OCI-LY3 (cell line): Measurements from ENCODE around the gene SMIM21.

ENCODE experiments used
- CTCF ChIP-seq: fragments of 200-600, 300-600 bp; sonication (generic); IDR thresholded peaks from 2 replicates; pipeline ENCODE4 v1.5.1; 2014; ENCODE audit warnings: antibody characterized with exemption, low read length, low read depth
- EZH2phosphoT487 ChIP-seq: fragments of 200-600 bp; shearing (Covaris generic); IDR thresholded peaks from 2 replicates; pipeline ENCODE4 v1.6.1; 2018; ENCODE audit warnings: antibody characterized with exemption, mixed run types, low read depth

- no peak for TF ChIP-seq CTCF
- TF ChIP-seq EZH2phosphoT487, result no peak
These were observed 14.4 kb upstream of the SMIM21 start for GRCh38 chr18:75441896-75442295.
